K562 (cell line): Measurements from ENCODE around the gene CISD3. TPM values are rescaled to one million over a fixed set of nuclear protein-coding genes. Genes with fewer than 3 reads are reported as not detected.
A peak's percentile ranks its signal among the peaks of the same experiment; 100 is the strongest.

ENCODE experiments used
- CBX1 ChIP-seq: sonication (generic); IDR thresholded peaks from 2 replicates; pipeline ENCODE4 v1.6.1; 2016; ENCODE audit warnings: antibody characterized with exemption, low read depth, mild to moderate bottlenecking
- EWSR1 ChIP-seq: fragments of 450-650 bp; IDR thresholded peaks from 2 replicates; pipeline ENCODE4 v1.6.1; 2018; ENCODE audit warnings: borderline replicate concordance, mild to moderate bottlenecking, low read depth, moderate library complexity; ENCODE audit not compliant: partially characterized antibody
- FOXP4 ChIP-seq: sonication (generic); formaldehyde crosslinking; IDR thresholded peaks from 2 replicates; pipeline ENCODE4 v1.8.0; 2022; ENCODE audit warnings: mild to moderate bottlenecking, missing genetic modification reagents, borderline replicate concordance
- GATA2 ChIP-seq: sonication (generic); formaldehyde crosslinking; IDR thresholded peaks from 2 replicates; pipeline ENCODE4 v1.4.0; 2020; ENCODE audit warnings: mild to moderate bottlenecking, missing genetic modification reagents
- HIVEP1 ChIP-seq: fragments of 250-450 bp; sonication (Bioruptor Pico); IDR thresholded peaks from 2 replicates; pipeline ENCODE4 v1.4.0; 2020; ENCODE audit warnings: mild to moderate bottlenecking
- HNRNPL ChIP-seq: fragments of 200-400 bp; formaldehyde crosslinking; IDR thresholded peaks from 2 replicates; pipeline ENCODE4 v1.6.1; 2017; ENCODE audit warnings: low read depth, mild to moderate bottlenecking, low read length
- IRF1 ChIP-seq: sonication (generic); formaldehyde crosslinking; IDR thresholded peaks from 2 replicates; pipeline ENCODE4 v1.8.0; 2022; ENCODE audit warnings: missing genetic modification reagents, mild to moderate bottlenecking, borderline replicate concordance
- KLF10 ChIP-seq: fragments of 250-450 bp; sonication (Bioruptor Pico); IDR thresholded peaks from 2 replicates; pipeline ENCODE4 v1.6.1; 2021; ENCODE audit warnings: matching md5 sums
- KLF13 ChIP-seq: fragments of 450-650 bp; IDR thresholded peaks from 2 replicates; pipeline ENCODE4 v1.6.1; 2016; ENCODE audit warnings: missing genetic modification characterization, low read depth, mild to moderate bottlenecking, missing compliant biosample characterization, moderate library complexity, borderline replicate concordance
- NR2F6 ChIP-seq: fragments of 450-650 bp; formaldehyde crosslinking; IDR thresholded peaks from 2 replicates; pipeline ENCODE4 v1.4.0; 2020; ENCODE audit warnings: mild to moderate bottlenecking
- PRMT5 ChIP-seq: sonication (generic); formaldehyde crosslinking; IDR thresholded peaks from 2 replicates; pipeline ENCODE4 v1.5.0; 2020; ENCODE audit warnings: missing genetic modification reagents
- PTBP1 ChIP-seq: fragments of 200-400 bp; formaldehyde crosslinking; IDR thresholded peaks from 2 replicates; pipeline ENCODE4 v1.6.1; 2017; ENCODE audit warnings: low read depth, low read length
- SRSF9 ChIP-seq: fragments of 200-400 bp; formaldehyde crosslinking; IDR thresholded peaks from 2 replicates; pipeline ENCODE4 v1.6.1; 2017; ENCODE audit warnings: low read depth, low read length, borderline replicate concordance
- TCF15 ChIP-seq: fragments of 250-450 bp; sonication (Bioruptor Pico); IDR thresholded peaks from 2 replicates; pipeline ENCODE4 v1.8.0; 2022; ENCODE audit warnings: moderate library complexity, mild to moderate bottlenecking, inconsistent platforms
- ZBTB40 ChIP-seq, 2 experiments: fragments of 450-650 bp in 1 of 2; sonication (generic) in 1 of 2; formaldehyde crosslinking in 1 of 2; IDR thresholded peaks; 2 replicates each; pipeline versions ENCODE4 v1.7.1 to v1.9.0; 2016 to 2022; ENCODE audit warnings: inconsistent platforms in 1 of 2, mild to moderate bottlenecking in 1 of 2, missing genetic modification reagents in 1 of 2
- ZNF431 ChIP-seq: sonication (generic); formaldehyde crosslinking; IDR thresholded peaks from 2 replicates; pipeline ENCODE4 v1.8.0; 2022; ENCODE audit warnings: mild to moderate bottlenecking, missing genetic modification reagents
- polyA plus RNA-seq, 8 experiments: library from polyadenylated mRNA; depleted of rRNA in 4 of 8; stranded (reverse) in 5 of 8; unstranded in 3 of 8; fragments of >200 nt; fragmentation: Nextera tagmentation in 2 of 8; fragmentation: Illumina TruSeq in 1 of 8; extraction: Ambion mirVana in 2 of 8; extraction: Trizol in 1 of 8; gene quantifications; 2 replicates each; pipeline versions ENCODE4 v1.2.1 to v1.2.3, GENCODE V29; 2011 to 2014; ENCODE audit warnings: inconsistent platforms in 1 of 8, missing spikeins in 1 of 8
- total RNA-seq, 7 experiments: library from RNA; depleted of rRNA in 6 of 7; stranded (reverse); fragments of >200 nt in 6 of 7; fragmentation: Illumina TruSeq in 2 of 7; extraction: Trizol in 2 of 7; gene quantifications; 2 replicates each; pipeline versions ENCODE4 v1.2.1 to v1.2.3, GENCODE V29; 2011 to 2021; ENCODE audit warnings: low replicate concordance in 1 of 7

Gene CISD3
- total and polyA plus RNA-seq, 9 of the 15 experiments (the other 6 are each of a cell fraction or from before 2014, with no cell fraction given), result 5.0 to 60.7 (median 15.7) TPM

- TF ChIP-seq ZBTB40 (IDR thresholded peaks at IDR 0.05) (peak; percentile 88), ZBTB40 (CRISPR knock-in tag; IDR thresholded peaks at IDR 0.05) (no peak), SRSF9 (no peak), IRF1 (CRISPR knock-in tag) (no peak), ZNF431 (CRISPR knock-in tag) (no peak), HNRNPL (no peak), KLF10 (CRISPR knock-in tag) (no peak), EWSR1 (no peak), KLF13 (tag) (no peak), PRMT5 (CRISPR knock-in tag) (no peak), CBX1 (no peak), NR2F6 (CRISPR knock-in tag) (no peak), PTBP1 (no peak), TCF15 (CRISPR knock-in tag) (no peak), HIVEP1 (CRISPR knock-in tag) (no peak), GATA2 (CRISPR knock-in tag) (no peak), FOXP4 (CRISPR knock-in tag) (no peak)
Measured at GRCh38 chr17:38751808-38752307, 21.7 kb downstream of the CISD3 start (continued).
